Astrocyte of the spinal cord (primary cell): ENCODE measurements around the gene FCN1.

Experiments
- DNase-seq: peaks from one replicate; pipeline ENCODE4 v3.0.0; 2011; ENCODE audit warnings: low read depth, low spot score
- H3K4me3 ChIP-seq: 2 replicates; pipeline ENCODE4 v1.5.1; 2011; ENCODE audit warnings: low read depth, mild to moderate bottlenecking, low read length, moderate library complexity
- CTCF ChIP-seq: IDR thresholded peaks from 2 replicates; pipeline ENCODE4 v1.5.1; 2012; ENCODE audit warnings: low read depth, mild to moderate bottlenecking, low read length, inconsistent platforms
- in situ Hi-C: cut with HindIII; loops from 2 replicates; pipeline ENCODE4 v1.10.0; 2017; ENCODE audit warnings: low sequenced_read_pairs

The FCN1 gene

DNA sequence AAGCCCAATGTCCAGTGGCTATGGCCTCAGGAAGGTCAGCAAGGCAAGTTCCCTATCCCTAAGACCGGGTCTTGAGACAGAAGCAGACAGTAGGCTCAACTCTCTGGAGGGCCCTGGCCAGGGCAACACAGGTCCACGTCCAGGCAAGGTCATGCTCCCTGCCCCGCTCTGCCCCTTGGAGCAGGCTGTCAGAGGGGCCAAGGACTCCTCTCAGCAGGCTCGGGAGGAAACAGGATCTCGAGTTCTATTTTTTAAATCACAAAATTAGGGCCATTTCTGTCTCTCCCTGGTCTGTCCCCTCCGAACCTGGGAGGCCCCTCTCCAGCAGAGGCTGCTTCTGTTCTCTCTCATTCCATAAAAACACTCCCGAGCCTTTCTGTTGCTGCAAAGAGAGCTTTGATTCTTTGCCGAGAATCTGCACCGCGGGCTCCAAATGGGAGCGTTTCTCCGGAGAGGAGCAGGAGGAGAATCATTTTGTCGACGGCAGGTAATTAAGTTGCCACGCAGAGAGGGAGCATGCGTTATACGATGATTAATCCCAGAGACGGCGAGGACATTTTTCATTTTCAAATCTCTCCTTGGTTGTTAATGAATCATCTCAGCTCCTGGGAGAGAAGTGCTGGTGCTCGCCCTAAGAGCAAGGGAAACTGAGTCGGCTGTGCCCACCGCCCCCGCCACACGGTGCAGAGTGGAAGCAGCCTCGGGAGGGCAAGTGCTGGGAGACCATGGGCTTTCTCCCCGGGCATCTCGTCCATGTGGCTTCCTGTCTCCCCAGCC is 24.5 kb upstream of the FCN1 start:
- no peak for TF ChIP-seq CTCF
- DNase-seq: no peak
- in situ Hi-C loops: no loop called here
- no peak overlapping the region for H3K4me3 ChIP-seq

GRCh38 chr9:134940236-134941208 is 22.8 kb upstream of the FCN1 start:
- DNase-seq: no peak
- no peak for TF ChIP-seq CTCF
- in situ Hi-C loops: no loop called here
- no peak overlapping the region for H3K4me3 ChIP-seq

GRCh38 chr9:134939836-134940235 is 22.1 kb upstream of the FCN1 start:
- in situ Hi-C loops: no loop called here
- no peak for DNase-seq
- no peak for TF ChIP-seq CTCF
- H3K4me3 ChIP-seq: no peak overlapping the region

- no peak for DNase-seq
- in situ Hi-C loops: no loop called here
- no peak for TF ChIP-seq CTCF
- H3K4me3 ChIP-seq: no peak overlapping the region
Measured at GRCh38 chr9:134939080-134939733, 21.5 kb upstream of the FCN1 start.

GRCh38 chr9:134938346-134939079 is 20.8 kb upstream of the FCN1 start:
- no peak overlapping the region for H3K4me3 ChIP-seq
- no peak for TF ChIP-seq CTCF
- no peak for DNase-seq
- in situ Hi-C loops: no loop called here
